Measurements from ENCODE around the gene FKBP14.

- TF ChIP-seq POLR2AphosphoS5 (IDR thresholded peaks at IDR 0.05; ENCODE audit: low read depth) (no peak), CTCF (IDR thresholded peaks at IDR 0.05; ENCODE audit: insufficient read depth, low read length) (no peak), REST (IDR thresholded peaks at IDR 0.05; ENCODE audit: insufficient replicate concordance, low read depth) (no peak), SPI1 (IDR thresholded peaks at IDR 0.05; ENCODE audit: borderline replicate concordance, low read depth) (peak; percentile 58; the same call in 1 of the 2 replicates), GABPA (IDR thresholded peaks at IDR 0.05; ENCODE audit: low read depth) (no peak)
Observed at GRCh38 chr7:30027065-30027456, 559 bp upstream of the FKBP14 start.
